NCI-H446 treated with DMSO at 0.1 percent for 48 hours (cell line): ENCODE results near the gene UGGT2.
"Not testable (repeated sequence)": the region's sequence is repeated elsewhere in the genome, so short reads cannot be mapped to it uniquely, and the experiment has no call there.

Experiments used
- DNase-seq: peaks from one replicate; lab custom pipeline; 2025; lab: John Stamatoyannopoulos, UW

The UGGT2 gene

DNA sequence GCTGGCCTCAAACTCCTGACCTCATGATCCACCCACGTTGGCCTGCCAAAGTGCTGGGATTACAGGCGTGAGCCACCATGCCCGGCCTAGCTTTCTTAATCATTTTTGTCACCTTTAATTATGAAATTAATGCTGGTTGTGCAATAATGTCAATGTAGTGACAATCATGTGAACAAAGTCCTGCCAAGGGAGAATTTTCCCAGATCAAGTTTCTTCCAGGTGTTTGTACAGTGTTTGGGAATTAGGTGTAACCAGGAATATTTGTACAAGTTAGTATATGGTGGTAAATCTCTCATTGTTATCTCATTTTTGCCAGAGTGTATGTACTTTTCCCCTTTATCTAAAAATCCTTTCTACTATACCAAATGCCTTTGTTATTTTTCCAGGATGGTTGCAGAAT is 171.1 kb downstream of the UGGT2 start:
- no peak for DNase-seq

DNA sequence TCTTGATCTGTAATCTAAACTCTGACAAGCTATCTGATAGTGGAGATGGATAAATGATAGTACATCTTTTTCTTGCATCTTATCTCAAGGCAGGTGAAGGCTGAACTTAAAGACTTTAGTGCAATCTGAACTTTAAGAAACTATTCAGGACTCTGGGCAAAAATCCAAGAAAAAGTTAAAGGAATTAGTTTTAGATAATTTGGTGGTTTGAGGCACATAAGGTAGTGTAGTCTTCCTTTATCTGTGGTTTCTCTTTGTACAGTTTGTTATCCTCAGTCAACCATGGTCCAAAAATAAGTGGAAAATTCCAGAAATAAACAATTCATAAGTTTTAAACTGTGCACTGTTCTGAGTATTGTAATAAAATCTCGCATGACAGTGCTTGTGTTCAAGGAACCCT is 172.9 kb downstream of the UGGT2 start:
- no peak for DNase-seq

- DNase-seq, result no peak
Observed at GRCh38 chr13:95874286-95874685, 178.9 kb downstream of the UGGT2 start.

DNA sequence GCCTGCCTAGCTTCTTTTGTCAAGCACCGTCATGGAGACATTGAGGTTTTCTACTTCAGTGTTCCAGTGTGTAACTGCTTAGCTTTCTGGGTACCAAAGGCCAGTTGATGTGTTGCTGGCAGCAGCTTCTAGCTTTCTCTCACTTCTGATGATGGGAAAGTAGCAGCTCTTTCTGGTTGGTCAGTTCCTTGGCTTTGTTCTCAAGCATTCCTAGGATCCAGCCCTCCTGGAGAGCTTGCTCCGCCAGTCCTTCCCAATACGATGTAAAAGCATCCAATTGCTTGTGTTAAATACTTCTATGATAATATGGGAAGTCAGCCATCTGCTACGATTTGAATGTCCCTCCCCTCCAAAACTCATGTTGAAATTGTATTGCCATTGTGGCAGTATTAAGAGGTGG is 182.8 kb downstream of the UGGT2 start:
- DNase-seq, result no peak

DNA sequence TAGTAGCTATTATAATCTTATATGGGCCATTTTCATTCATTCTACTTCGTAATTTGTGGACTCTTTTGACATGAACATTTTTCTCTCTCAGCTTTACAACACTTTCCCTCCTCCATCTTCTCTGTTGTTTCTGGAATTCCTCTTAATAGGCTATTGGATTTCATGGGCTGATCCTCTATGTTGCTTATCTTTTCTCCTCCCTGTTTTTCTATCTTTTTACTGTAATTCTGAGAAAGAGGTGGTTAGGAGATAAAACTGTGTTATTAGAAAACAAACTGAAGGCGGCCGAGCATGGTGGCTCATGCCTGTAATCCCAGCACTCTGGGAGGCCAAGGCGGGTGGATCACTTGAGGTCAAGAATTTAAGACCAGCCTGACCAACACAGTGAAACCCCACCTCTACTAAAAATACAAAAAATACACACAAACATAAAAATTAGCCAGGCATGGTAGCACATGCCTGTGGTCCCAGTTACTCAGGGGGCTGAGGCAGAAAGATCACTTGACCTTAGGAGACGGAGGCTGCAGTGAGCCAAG is 188.1 kb downstream of the UGGT2 start:
- no peak for DNase-seq

- DNase-seq, result no peak
Observed at GRCh38 chr13:95862408-95862807, 190.8 kb downstream of the UGGT2 start.

DNA sequence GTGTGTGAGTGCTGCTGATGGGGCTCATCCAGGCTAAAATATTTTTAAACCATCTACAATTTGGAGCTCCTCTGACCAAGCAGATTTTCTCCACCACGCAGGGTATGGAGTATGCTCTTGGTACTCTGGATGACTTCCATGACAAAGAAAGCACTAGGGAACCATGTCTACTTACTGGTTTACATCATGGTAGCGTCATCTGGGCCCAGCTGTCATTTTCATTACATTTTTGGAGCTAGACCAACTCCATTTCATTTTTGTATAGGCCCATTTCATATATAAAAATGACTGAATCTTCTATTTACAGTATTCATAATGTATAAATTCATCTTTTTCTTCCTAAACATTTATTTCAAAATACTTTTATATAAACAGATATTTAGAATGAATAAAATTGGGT is 191.9 kb downstream of the UGGT2 start:
- DNase-seq, result no peak

DNA sequence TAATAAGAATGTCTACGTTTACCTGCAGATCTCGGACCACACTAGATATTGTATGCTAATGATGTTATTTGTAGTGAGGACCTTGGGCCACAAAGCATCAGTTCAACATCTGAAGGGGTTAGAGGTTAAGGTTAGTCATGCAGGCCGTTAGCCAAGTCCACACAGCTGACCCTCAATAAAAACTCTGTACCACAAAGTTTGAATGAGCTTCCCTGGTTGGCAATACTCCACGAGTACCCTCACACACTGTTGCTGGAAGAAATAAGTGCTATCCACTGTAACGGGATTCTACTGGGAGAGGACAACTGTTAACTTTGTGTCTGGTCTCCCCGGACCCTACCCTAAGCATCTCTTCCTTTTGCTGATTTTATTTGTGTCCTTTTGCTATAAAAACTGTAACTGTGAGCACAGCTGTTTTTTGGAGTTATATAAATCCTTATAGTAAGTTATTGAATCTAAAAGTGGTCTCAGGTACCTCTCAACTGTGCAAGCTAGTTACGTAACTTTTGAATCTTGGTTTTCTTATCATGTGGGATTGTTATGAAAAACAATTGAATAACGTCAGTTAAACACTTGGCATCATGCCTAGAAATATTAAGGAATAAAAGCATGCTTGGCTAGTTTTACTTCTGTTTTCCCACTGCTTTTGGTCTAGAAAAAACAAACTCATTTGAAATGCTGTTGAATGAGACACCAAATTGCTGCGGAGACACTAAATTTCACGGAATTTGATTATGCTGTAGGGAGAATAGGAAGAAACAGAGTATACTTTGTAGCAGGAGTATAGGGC is 194.7 kb downstream of the UGGT2 start:
- no peak for DNase-seq

DNA sequence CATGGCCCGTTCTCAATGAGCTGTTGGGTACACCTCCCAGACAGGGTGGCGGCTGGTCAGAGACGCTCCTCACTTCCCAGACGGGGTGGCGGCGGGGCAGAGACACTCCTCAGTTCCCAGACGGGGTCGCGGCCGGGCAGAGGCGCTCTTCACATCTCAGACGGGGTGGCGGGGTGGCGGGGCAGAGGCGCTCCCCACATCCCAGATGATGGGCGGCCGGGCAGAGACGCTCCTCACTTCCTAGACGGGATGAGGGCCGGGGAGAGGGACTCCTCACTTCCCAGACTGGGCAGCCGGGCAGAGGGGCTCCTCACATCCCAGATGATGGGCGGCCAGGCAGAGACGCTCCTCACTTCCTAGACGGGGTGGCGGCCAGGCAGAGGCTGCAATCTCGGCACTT is 207.5 kb downstream of the UGGT2 start:
- DNase-seq, result not testable (repeated sequence)

DNA sequence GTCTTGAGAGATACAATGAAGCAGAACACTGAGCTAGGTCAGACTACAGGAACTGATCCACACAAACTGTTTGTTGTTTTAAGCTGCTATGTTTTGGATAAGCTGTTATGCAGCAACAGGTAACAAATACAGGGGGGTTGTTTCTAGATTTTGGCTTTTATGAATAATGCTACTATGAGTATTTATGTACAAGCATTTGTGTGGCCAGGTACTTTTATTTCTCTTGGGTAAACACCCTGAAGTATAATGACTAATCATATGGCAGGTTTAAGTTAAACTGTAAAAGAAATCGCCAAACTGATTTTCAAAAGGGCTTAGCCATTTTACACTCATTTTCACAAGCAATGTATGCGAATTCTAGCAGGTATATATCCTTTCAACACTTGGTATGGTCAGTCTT is 210.3 kb downstream of the UGGT2 start:
- no peak for DNase-seq

DNA sequence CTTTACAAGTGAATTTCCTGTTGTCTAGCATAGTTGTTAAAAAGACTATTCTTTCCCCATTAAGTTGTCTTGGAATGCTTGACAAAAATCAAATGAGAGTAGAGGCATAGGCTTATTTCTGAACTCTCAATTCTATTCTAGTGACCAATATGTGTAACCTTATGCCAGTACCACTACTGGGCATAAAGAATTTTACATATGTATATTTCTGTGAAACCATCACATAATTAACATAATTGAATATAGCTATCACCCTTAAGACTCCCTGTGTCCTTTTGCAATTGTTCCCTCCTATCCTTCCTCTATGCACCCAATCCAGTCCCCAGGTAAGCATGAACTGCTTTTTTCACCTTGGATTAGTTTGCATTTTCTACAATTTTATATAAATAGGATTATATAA is 211.3 kb downstream of the UGGT2 start:
- DNase-seq, result no peak

GRCh38 chr13:95834134-95834765 is 219.0 kb downstream of the UGGT2 start:
- no peak for DNase-seq

GRCh38 chr13:95833719-95834118 is 219.5 kb downstream of the UGGT2 start:
- DNase-seq, result no peak

GRCh38 chr13:95833126-95833525 is 220.1 kb downstream of the UGGT2 start:
- no peak for DNase-seq

DNA sequence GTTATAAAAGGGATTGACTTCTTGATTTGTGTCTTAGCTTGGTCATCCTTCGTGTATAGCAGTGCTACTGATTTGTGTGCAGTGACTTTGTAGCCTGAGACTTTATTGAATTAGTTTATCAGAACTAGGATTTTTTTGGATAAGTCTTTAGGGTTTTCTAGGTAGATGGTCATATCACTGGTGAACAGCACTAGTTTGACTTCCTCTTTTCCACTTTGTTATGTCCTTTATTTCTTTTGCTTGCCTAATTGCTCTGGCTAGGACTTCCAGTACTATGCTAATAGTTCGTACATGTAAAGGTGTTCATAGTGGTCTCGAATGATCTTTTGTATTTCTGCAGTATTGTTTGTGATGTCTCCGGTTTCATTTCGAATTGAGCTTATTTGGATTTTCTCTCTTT is 230.9 kb downstream of the UGGT2 start:
- no peak for DNase-seq

- DNase-seq, result no peak
Observed at GRCh38 chr13:95814495-95814894, 238.7 kb downstream of the UGGT2 start.

DNA sequence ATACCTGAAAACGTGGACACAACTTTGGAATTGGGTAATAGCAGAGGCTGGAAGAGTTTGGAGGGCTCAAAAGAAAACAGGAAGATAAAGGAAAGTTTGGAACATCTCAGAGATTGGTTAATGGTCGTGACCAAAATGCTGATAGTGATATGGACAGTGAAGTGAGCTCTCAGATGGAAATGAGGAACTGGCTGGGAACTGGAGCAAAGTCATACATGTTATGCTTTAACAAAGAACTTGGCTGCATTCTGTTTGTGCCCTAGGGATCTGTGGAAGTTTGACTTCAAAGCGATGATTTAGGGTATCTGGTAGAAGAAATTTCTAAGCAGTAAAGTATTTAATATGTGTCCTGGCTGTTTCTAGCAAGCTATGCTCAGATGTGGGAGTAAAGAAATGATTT is 240.1 kb downstream of the UGGT2 start:
- DNase-seq, result no peak

DNA sequence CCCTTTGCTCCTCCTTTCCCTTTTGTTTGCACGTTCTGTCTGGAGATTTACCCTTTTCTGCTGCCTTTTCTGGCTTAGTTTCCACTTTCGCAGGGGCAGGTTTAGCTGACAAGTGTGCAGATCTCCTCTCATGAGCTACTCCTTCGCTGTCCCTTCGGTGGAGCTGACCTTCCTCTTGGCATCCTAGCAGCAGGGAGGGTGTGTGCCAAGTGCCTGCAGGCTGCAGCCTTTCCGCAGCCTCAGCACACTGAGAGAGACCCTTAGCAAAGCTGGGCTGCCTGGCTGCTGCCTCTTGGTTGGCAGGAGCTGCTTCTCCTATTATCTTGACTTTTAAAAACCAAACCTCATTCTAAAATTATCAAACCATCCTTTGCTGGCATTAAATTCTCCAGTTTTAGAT is 243.8 kb downstream of the UGGT2 start:
- no peak for DNase-seq

GRCh38 chr13:95805921-95806320 is 247.3 kb downstream of the UGGT2 start:
- DNase-seq, result no peak

DNA sequence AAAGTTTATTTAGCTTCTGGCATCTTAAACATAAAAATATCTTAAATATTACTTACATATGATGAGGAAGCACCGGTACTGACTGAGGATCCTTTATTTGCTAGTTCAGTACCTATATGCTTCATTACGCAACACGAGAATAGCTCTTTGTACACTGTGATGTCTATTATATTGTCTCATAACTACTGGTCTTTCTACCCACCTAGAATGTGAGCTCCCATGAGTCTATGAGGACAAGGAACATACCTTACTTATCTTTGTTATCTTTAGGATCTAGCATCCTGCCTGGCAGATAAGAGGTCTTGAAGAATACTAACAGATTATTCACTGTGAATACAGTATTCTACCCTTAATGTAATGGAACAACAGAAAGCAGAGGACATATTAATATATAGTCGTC is 251.4 kb downstream of the UGGT2 start:
- no peak for DNase-seq

- DNase-seq, result no peak
Observed at GRCh38 chr13:95800436-95800835, 252.8 kb downstream of the UGGT2 start.

GRCh38 chr13:95797016-95797415 is 256.2 kb downstream of the UGGT2 start:
- DNase-seq, result no peak

- DNase-seq, result no peak
Observed at GRCh38 chr13:95793781-95794180, 259.4 kb downstream of the UGGT2 start.
